ENCODE measurements around the gene RMDN2. TPM values are rescaled to one million over a fixed set of nuclear protein-coding genes. Genes with fewer than 3 reads are reported as not detected.

Gene RMDN2
- total RNA-seq, 1 experiment from 2014 or later, result 3.2 TPM

- intact Hi-C loops (cut with micrococcal nuclease), result no loop called here
- BruUV-seq (replicated peaks), result no TSS peak
These were observed 31.8 kb upstream of the RMDN2 start for GRCh38 chr2:37893327-37893726.

GRCh38 chr2:37894047-37894446, 31.0 kb upstream of the RMDN2 start:
- CTCF ChIA-PET, result interaction anchor here (0.5 to 1.5 kb wide), 5 partner anchors 9 to 380 kb away, joined by 3 to 6 read pairs (median 5); no protein-coding TSS in a partner anchor

More at GRCh38 chr2:37893327-37893726, 31.8 kb upstream of the RMDN2 start:
- H3K4me1 Mint-ChIP-seq (ENCODE audit: insufficient read depth, unreplicated experiment), result peaks cover 14% of the 10 kb centered on the region
- CTCF ChIA-PET, result interaction anchor here (0.5 to 1.5 kb wide), 5 partner anchors 34 to 1384 kb away, joined by 3 to 5 read pairs (median 3); no protein-coding TSS in a partner anchor
- POLR2A ChIA-PET, result no interaction called here
- H3K4me3 Mint-ChIP-seq (ENCODE audit: unreplicated experiment), result no peak overlapping the region
- no peak for DNase-seq (ENCODE audit: unreplicated experiment)
- H3K27me3 Mint-ChIP-seq (ENCODE audit: insufficient read depth, unreplicated experiment), result no peaks in the 10 kb centered on the region
- no peaks in the 10 kb centered on the region for H3K9me3 Mint-ChIP-seq (ENCODE audit: unreplicated experiment)
- peak overlapping the region; percentile 35 for H3K27ac Mint-ChIP-seq (ENCODE audit: low read depth, unreplicated experiment)
- H3K36me3 Mint-ChIP-seq (ENCODE audit: insufficient read depth, unreplicated experiment), result no peaks in the 10 kb centered on the region
- no peak for TF ChIP-seq CTCF (IDR thresholded peaks at IDR 0.05; ENCODE audit: unreplicated experiment)

GRCh38 chr2:37894601-37895000, 30.5 kb upstream of the RMDN2 start:
- TF ChIP-seq CTCF (IDR thresholded peaks at IDR 0.05; ENCODE audit: unreplicated experiment), result no peak
- POLR2A ChIA-PET, result no interaction called here

More at GRCh38 chr2:37894047-37894446, 31.0 kb upstream of the RMDN2 start:
- Mint-ChIP-seq H3K9me3 (ENCODE audit: unreplicated experiment) (no peaks in the 10 kb centered on the region), H3K27me3 (ENCODE audit: insufficient read depth, unreplicated experiment) (no peaks in the 10 kb centered on the region), H3K4me3 (ENCODE audit: unreplicated experiment) (no peak overlapping the region), H3K36me3 (ENCODE audit: insufficient read depth, unreplicated experiment) (no peaks in the 10 kb centered on the region), H3K4me1 (ENCODE audit: insufficient read depth, unreplicated experiment) (peaks cover 14% of the 10 kb centered on the region), H3K27ac (ENCODE audit: low read depth, unreplicated experiment) (peak overlapping the region; percentile 35)
- BruUV-seq (replicated peaks), result no TSS peak
- intact Hi-C loops (cut with micrococcal nuclease), result no loop called here
- no peak for TF ChIP-seq CTCF (IDR thresholded peaks at IDR 0.05; ENCODE audit: unreplicated experiment)
- POLR2A ChIA-PET, result no interaction called here
- no peak for DNase-seq (ENCODE audit: unreplicated experiment)

GRCh38 chr2:37895140-37895539, 29.9 kb upstream of the RMDN2 start:
- Mint-ChIP-seq H3K27ac (ENCODE audit: low read depth, unreplicated experiment) (no peak overlapping the region), H3K9me3 (ENCODE audit: unreplicated experiment) (no peaks in the 10 kb centered on the region), H3K36me3 (ENCODE audit: insufficient read depth, unreplicated experiment) (no peaks in the 10 kb centered on the region), H3K4me1 (ENCODE audit: insufficient read depth, unreplicated experiment) (peaks cover 14% of the 10 kb centered on the region), H3K4me3 (ENCODE audit: unreplicated experiment) (no peak overlapping the region), H3K27me3 (ENCODE audit: insufficient read depth, unreplicated experiment) (no peaks in the 10 kb centered on the region)
- no peak for DNase-seq (ENCODE audit: unreplicated experiment)
- POLR2A ChIA-PET, result no interaction called here
- CTCF ChIA-PET, result interaction anchor here (0.7 to 2.2 kb wide), 4 partner anchors 10 to 519 kb away, joined by 4 to 8 read pairs (median 5); no protein-coding TSS in a partner anchor
- BruUV-seq (replicated peaks), result no TSS peak
- intact Hi-C loops (cut with micrococcal nuclease), result no loop called here
- no peak for TF ChIP-seq CTCF (IDR thresholded peaks at IDR 0.05; ENCODE audit: unreplicated experiment)

More at GRCh38 chr2:37894601-37895000, 30.5 kb upstream of the RMDN2 start:
- Mint-ChIP-seq H3K9me3 (ENCODE audit: unreplicated experiment) (no peaks in the 10 kb centered on the region), H3K27me3 (ENCODE audit: insufficient read depth, unreplicated experiment) (no peaks in the 10 kb centered on the region), H3K27ac (ENCODE audit: low read depth, unreplicated experiment) (no peak overlapping the region), H3K36me3 (ENCODE audit: insufficient read depth, unreplicated experiment) (no peaks in the 10 kb centered on the region), H3K4me3 (ENCODE audit: unreplicated experiment) (no peak overlapping the region), H3K4me1 (ENCODE audit: insufficient read depth, unreplicated experiment) (peaks cover 14% of the 10 kb centered on the region)
- no TSS peak for BruUV-seq (replicated peaks)
- CTCF ChIA-PET, result interaction anchor here (0.5 to 1.2 kb wide), 4 partner anchors 9 to 237 kb away, joined by 3 to 6 read pairs (median 4); no protein-coding TSS in a partner anchor
- intact Hi-C loops (cut with micrococcal nuclease), result no loop called here
- DNase-seq (ENCODE audit: unreplicated experiment), result no peak

Data from MCF 10A (cell line).